Cardiac septum (tissue), 1 donor: Measurements from ENCODE around the gene NABP1. TPM values are rescaled to one million over a fixed set of nuclear protein-coding genes. Genes with fewer than 3 reads are reported as not detected.

ENCODE experiments used
- DNase-seq: peaks from one replicate; pipeline ENCODE4 v3.0.0-alpha.2; 2020; ENCODE audit warnings: low spot score
- intact Hi-C: fragments of 100-400 bp; cut with DNase I; formaldehyde crosslinking; loops from one replicate; pipeline ENCODE4 v1.14.0; 2022
- total RNA-seq: library from RNA; stranded (reverse); fragmentation: NEBNext Ultra II Directional; extraction: Animal tissue kit (Norgen Biotek cat#: 25700); gene quantifications from one replicate; pipeline ENCODE4 v1.2.1, GENCODE V29; 2021
- donor health status: DM: no; HTN: no; CAD: no.

The NABP1 gene
- total RNA-seq, 1 donor from 2014 or later = 6.6 TPM

GRCh38 chr2:191676790-191677645 lies 918 bp upstream of the NABP1 start:
- intact Hi-C loops = loop anchor here (5.0 to 10.0 kb wide), 2 partner anchors 512 to 655 kb away; no protein-coding TSS in a partner anchor
- peak; percentile 75 for DNase-seq

- intact Hi-C loops = loop anchor here (5.0 to 10.0 kb wide), 2 partner anchors 514 to 656 kb away; no protein-coding TSS in a partner anchor
These were observed 633 bp downstream of the NABP1 start for GRCh38 chr2:191678437-191679100.

DNA sequence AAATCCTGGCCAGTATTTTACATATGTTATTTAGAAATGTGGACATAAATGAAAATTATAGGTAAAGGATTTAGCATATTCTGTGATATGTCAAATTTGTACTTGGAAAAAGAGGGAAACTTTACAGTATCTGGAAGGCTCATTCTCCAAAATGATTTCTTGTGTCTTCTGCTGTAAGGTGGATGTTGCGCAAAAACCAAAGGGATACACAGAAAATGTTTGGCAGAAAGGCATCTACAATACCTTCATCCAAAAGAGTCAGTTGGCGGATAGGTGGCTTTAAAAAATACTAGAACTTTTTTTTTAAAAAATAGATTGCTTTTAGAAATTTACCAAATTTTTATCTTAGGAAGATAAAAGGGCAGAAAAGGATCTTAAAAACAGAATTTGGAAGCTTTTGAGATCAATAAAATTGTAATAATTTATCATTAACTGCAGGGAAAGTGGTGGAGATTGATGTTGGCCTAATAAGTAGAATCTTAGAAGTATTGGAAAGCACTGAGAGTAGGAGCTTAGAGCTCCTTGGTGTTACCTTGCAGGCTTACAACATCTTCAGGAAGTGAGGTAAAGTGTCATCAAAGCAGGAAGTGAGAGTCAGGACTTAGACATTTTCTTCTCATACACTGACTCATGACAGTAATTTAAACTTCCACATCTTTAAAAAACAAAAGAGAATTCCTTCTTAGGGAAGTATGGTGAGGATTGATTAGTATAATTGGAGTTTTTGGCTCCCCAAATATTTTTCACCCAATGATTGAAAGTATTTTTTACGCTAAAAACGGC lies 2.1 kb downstream of the NABP1 start:
- no peak for DNase-seq
- intact Hi-C loops = loop anchor here (5.0 to 10.0 kb wide), 2 partner anchors 515 to 658 kb away; no protein-coding TSS in a partner anchor

More at GRCh38 chr2:191678437-191679100, 633 bp downstream of the NABP1 start:
- DNase-seq = peak; percentile 86

GRCh38 chr2:191680639-191681038 lies 2.7 kb downstream of the NABP1 start:
- DNase-seq = no peak
- intact Hi-C loops = no loop called here

DNA sequence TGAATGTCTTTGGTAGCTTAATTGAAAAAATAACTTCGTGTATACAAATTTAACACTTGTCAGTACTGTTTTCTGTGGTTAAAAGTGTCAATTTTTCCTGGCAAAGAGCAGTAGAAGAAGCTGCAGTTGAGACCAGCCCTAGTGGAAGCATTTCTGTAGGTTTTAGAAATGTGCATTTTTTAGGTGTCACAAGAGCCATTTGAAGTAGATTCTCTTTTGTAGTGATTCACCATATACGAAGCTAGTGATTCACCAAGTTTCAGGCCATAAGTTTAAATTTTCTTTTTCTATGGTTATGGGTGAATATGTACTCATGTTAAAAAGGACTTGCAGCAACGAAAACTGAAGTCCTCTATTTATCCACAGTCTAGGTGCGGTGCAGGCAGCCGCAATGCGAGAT lies 4.2 kb downstream of the NABP1 start:
- intact Hi-C loops = no loop called here
- DNase-seq = no peak

DNA sequence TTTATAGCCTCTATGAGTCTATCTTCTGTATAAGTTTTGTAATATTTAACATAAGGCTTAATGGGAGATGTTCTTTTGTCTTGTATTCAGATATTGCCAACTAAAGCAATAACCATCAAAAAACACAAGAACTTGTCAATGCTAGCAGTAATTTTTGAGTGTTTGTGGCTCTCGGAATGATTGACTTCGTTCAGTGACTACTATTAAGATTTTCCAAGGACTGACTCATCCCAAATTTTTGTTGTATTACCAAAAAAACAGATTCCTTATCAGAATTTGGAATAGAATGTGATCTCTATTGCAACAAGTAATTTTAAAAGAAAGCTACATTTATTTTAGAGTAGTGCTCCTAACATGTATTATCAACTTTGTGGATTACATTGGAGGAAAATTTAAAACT lies 8.1 kb downstream of the NABP1 start:
- no peak for DNase-seq
- intact Hi-C loops = no loop called here

DNA sequence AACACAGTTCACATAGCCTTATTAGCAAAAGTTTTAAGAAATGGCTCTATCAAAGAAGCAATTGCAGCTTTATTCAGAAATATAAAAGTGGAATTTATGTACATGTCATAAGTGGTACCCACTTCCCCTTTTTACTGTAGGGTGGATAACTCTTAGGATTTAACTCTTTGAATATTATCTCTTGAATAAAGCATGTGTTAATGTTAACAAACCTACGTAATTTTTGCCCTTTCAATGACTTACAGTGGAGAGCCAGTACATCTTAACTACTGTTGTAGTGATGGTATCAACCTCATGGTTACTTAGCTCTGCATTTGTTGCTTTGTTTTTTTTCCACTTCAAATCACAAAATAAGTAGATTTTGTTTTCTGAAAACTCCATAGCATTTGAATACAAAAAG lies 8.8 kb downstream of the NABP1 start:
- no peak for DNase-seq
- intact Hi-C loops = no loop called here

GRCh38 chr2:191687867-191688266 lies 9.9 kb downstream of the NABP1 start:
- intact Hi-C loops = no loop called here
- DNase-seq = no peak

DNA sequence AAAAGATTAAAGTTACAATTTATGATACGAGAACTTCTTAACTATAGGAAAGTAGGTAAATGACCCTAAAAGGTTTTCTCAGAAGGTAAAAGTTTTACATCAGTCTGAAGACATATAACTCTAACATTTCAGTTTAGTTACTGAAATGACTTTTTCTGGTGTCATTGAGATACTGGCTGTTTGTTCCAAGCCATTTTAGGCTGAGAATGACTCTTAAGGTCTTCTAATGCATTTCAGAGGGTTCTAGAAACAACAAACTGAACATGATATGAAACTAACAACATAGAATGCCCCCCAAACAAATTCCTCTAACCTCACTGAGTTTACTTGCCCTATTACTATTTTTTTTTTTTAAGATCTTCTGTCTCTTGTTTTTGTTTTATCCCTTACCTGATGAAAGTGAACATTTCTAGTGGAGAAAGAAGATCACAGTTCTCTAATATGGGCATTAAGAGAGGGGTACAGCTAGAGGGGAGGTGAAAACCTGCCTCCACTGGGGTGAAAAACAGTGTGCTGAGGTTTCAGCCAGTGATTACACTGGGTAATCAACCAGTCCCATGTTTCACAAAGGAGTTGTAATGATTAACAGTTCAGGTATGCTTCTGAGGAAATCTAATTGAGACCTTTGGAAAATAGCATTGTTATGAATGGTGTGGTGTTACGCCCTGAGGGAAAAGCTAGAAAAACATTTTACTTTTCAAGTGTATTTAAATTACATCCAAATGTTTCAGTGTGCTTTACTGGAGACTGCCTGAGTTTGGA lies 11.2 kb downstream of the NABP1 start:
- intact Hi-C loops = no loop called here
- DNase-seq = no peak

DNA sequence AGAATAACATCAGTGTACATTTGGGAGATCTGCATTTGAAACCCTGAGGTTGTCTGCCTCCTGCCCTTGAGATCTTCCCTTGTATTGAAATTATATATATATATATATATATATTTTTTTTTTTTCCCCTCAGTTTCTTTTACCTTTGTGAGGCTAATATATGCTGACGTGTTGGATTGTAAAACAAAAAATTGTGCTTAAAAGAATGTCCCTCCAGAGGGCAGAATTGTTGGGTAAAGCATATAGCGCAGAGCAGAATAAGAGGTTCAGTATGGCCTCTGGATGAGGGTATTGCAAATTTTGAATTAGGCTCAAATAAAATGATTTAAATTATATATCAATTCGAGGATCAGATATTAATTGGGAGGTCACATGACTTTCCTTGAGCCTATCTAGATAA lies 12.4 kb downstream of the NABP1 start:
- intact Hi-C loops = no loop called here

GRCh38 chr2:191691016-191691735 lies 13.2 kb downstream of the NABP1 start:
- no peak for DNase-seq
- intact Hi-C loops = no loop called here

More for the DNA sequence above, 12.4 kb downstream of the NABP1 start:
- DNase-seq = no peak

- intact Hi-C loops = loop anchor here (2.0 kb wide), 1 partner anchor 125 kb away; no protein-coding TSS in a partner anchor
- DNase-seq = no peak
These were observed 14.0 kb downstream of the NABP1 start for GRCh38 chr2:191691898-191692297.

GRCh38 chr2:191692502-191693115 lies 14.7 kb downstream of the NABP1 start:
- intact Hi-C loops = loop anchor here (2.0 kb wide), 1 partner anchor 126 kb away; no protein-coding TSS in a partner anchor

DNA sequence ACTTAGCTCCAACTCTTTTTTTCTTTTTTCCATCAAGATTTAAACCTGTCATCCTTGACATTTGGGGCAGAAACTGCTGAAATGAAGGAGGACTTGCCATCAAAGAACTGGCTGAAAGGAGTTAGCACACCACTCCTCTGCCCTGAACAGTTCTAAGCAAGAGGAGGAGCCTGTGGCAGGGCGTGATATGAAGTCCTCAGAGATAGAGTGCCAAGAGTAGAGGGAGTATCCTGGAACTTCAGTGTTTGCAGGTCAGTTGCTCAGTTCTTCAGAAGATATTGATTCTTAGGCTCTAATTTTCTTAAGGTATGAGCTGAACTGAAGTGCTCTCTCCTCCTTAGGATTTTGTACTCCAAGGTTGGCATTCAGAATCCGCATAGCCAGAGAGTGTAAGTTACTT lies 15.2 kb downstream of the NABP1 start:
- DNase-seq = no peak
- intact Hi-C loops = loop anchor here (2.0 kb wide), 1 partner anchor 126 kb away; no protein-coding TSS in a partner anchor

More at GRCh38 chr2:191692502-191693115, 14.7 kb downstream of the NABP1 start:
- DNase-seq = no peak

DNA sequence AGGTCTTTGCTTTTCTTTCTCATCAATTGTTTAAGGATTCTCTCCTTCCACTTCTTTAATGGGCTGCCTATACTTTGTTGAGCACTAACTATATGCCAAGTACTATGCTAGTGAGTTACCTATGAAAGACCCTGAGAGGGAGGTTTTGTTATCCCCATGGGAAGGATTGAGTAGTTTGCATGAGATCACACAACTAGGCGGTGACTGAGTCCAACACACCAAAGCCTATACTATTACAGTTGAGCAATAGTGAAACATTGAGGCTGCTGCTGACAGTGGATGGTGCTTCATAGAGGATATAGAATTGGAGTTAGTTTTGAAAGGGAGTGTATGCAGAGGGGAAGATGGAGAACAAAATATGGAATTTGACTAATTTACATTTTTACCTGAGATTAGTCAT lies 15.8 kb downstream of the NABP1 start:
- intact Hi-C loops = loop anchor here (2.0 kb wide), 1 partner anchor 127 kb away; no protein-coding TSS in a partner anchor
- no peak for DNase-seq

DNA sequence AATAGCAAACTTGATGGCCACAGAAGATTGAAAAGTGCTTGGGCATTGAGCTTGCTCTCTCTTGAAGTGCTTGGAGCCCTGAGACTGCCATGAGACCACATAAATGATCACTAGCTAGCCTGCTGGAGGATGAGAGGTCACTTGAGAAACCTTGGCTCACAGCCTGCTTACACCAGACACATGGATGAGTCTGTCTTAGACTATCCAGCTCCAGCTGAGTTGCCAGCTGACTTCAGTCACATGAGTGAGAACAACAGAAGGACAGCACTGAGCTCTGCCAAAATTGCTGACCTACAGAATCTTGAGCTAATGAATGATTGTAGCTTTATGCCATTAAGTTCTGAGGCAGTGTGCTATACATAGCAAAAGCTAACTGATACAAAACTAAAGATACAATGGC lies 18.1 kb downstream of the NABP1 start:
- no peak for DNase-seq
- intact Hi-C loops = no loop called here

DNA sequence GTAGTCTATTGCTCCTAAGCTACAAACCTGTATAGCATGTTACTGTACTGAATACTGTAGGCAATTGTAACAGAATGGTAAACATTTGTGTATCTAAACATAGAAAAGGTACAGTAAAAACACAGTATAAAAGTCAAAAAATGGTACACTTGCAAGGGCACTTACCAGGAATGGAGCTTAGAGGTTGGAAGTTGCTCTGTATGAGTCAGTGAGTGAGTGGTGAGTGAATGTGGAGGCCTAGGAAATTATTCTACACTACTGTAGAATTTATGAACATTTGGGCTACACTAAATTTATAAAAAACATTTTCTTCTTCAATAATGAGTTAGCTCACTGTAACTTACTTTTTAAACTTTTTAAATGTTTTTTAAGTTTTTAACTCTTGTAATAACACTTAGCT lies 19.0 kb downstream of the NABP1 start:
- intact Hi-C loops = no loop called here
- no peak for DNase-seq

DNA sequence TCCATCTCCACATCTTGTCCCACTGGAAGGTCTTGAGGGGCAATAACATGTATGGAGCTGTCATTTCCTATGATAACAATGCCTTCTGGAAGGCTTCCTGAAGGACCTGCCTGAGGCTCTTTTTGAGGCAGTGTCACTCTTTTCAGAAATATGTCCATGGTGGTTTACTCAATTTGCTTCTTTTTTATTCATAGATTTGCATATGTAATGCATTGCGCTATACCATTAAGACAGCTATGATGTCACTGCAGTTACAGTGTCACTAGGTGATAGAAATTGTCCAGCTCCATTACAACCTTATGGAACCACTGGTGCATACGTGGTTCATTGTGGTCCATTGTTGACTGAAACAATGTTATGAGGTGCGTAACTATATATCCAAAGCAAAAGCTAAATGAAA lies 19.9 kb downstream of the NABP1 start:
- no peak for DNase-seq
- intact Hi-C loops = no loop called here
